ENCODE measurements around the gene LMX1B.

LMX1B gene

GRCh38 chr9:126695701-126696400 is 82.1 kb downstream of the LMX1B start:
- Histone ChIP-seq H3K4me1 (ENCODE audit: control insufficient read depth, insufficient read depth, low read length) (no peaks in the 10 kb centered on the region), H3K27ac (ENCODE audit: extremely low read depth, low read depth, low read length) (no peak overlapping the region), H3K36me3 (ENCODE audit: control insufficient read depth in 2 of 2, insufficient read depth in 1 of 2, low read length in 2 of 2) (peaks cover 0 to 41% of the 10 kb centered on the region in 2 experiments; a peak in 1 of 3 replicates), H3K4me3 (ENCODE audit: low read depth, low read length) (no peak overlapping the region), H3K9me3 (ENCODE audit: control insufficient read depth, insufficient read depth, low read depth, low read length) (no peaks in the 10 kb centered on the region)
- ChIA-PET CTCF (interaction anchor here (0.8 to 2.1 kb wide), 2 partner anchors 9 to 10 kb away, joined by 4 to 13 read pairs; no protein-coding TSS in a partner anchor), POLR2A (interaction anchor here (0.6 kb wide), 1 partner anchor 123 kb away, joined by 11 read pairs; no protein-coding TSS in a partner anchor)
- TF ChIP-seq ZBTB26 (tag by site-specific recombination; optimal IDR thresholded peaks at IDR 0.05) (no peak), ELK4 (IDR thresholded peaks at IDR 0.05; ENCODE audit: borderline replicate concordance, low read depth, low read length) (no peak), ZBTB1 (tag by site-specific recombination; IDR thresholded peaks at IDR 0.05) (no peak), SALL2 (tag by site-specific recombination; IDR thresholded peaks at IDR 0.05; ENCODE audit: borderline replicate concordance) (no peak), ZNF426 (tag by site-specific recombination; IDR thresholded peaks at IDR 0.05) (no peak), ZNF639 (tag by site-specific recombination; IDR thresholded peaks at IDR 0.05) (no peak), ZNF660 (tag by site-specific recombination; IDR thresholded peaks at IDR 0.05) (no peak), KLF9 (tag by site-specific recombination; IDR thresholded peaks at IDR 0.05; ENCODE audit: low read depth) (no peak)

GRCh38 chr9:126696401-126697145 is 82.8 kb downstream of the LMX1B start:
- CTCF ChIA-PET: interaction anchor here (0.8 kb wide), 1 partner anchor 9 kb away, joined by 4 read pairs; no protein-coding TSS in a partner anchor

More at GRCh38 chr9:126696401-126697145, 82.8 kb downstream of the LMX1B start:
- POLR2A ChIA-PET: interaction anchor here (0.6 kb wide), 1 partner anchor 124 kb away, joined by 11 read pairs; no protein-coding TSS in a partner anchor
- Histone ChIP-seq H3K27ac (ENCODE audit: extremely low read depth, low read depth, low read length) (no peak overlapping the region), H3K9me3 (ENCODE audit: control insufficient read depth, insufficient read depth, low read depth, low read length) (no peaks in the 10 kb centered on the region), H3K36me3 (ENCODE audit: control insufficient read depth in 2 of 2, insufficient read depth in 1 of 2, low read length in 2 of 2) (peaks cover 0 to 34% of the 10 kb centered on the region in 2 experiments; a peak in 1 of 3 replicates), H3K4me1 (ENCODE audit: control insufficient read depth, insufficient read depth, low read length) (no peaks in the 10 kb centered on the region), H3K4me3 (ENCODE audit: low read depth, low read length) (no peak overlapping the region)
- TF ChIP-seq ZNF274 (IDR thresholded peaks at IDR 0.05; ENCODE audit: low read length): no peak
- TF ChIP-seq ZNF274 (tag by site-specific recombination; IDR thresholded peaks at IDR 0.05; ENCODE audit: borderline replicate concordance): no peak
- no peak for TF ChIP-seq ZNF48 (tag by site-specific recombination; IDR thresholded peaks at IDR 0.05)
- TF ChIP-seq ZNF585B (tag by site-specific recombination; IDR thresholded peaks at IDR 0.05): no peak
- TF ChIP-seq REST (tag by site-specific recombination; IDR thresholded peaks at IDR 0.05): no peak

All from HEK293 (cell line).